HG02678 (cell line): Measurements from ENCODE around the gene CBFA2T3.

Experiments used
- ATAC-seq: cut with Tn5 transposase; IDR thresholded peaks from one replicate; pipeline ENCODE4 v1.9.1; 2021; ENCODE audit warnings: mild to moderate bottlenecking, moderate library complexity; ENCODE audit not compliant: unreplicated experiment

CBFA2T3 gene

DNA sequence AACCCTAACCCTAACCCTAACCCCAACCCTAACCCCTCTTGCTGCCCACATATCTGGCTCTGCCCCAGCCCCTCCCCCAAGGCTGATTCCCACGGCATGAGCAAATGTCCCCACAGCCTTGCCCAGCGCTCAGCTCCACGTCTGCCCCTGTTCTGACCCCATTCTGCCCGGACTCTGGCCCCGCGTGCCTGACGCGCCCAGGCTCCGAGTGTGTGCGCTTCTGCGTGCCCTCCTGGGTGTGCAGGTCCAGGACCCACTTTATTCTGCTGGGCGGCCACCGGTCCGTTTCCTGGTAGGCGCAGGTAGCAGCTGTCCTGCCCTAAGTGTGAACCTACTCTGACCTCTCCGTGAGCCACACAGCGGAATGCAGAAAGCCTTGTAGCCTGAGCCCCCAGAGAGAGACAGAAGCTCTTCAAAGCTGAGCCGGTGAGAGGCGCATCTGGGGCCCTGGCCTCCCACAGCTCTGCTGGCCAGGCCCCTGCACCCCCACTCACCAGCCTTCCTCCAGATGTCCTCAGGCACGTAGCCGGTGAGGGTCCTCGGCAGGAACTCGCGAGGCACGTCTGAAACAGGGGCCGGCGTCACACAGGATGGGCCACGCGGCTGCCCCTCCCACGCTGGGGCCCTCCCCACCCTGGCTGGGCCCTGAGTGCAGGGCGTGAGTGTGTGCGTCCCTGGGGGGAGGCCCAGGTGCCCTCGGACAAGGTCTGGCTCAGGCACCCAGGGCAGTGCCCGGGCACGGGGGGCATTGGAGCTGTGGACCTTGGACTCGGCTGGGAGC lies 96.6 kb downstream of the CBFA2T3 start:
- no peak for ATAC-seq

DNA sequence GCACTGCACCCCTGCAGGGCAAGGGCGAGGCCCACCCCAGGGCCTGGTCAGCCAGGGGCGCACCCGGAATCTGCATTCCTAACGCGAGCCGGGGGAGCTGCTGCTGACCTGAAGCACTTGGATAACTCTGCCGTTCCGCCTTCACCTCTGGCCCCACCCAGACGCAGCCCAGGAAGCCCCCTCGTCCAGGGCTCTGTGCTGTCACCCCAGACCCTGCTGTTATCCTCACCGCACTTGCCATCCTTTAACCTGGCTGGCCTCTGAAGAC lies 97.3 kb downstream of the CBFA2T3 start:
- ATAC-seq = no peak

DNA sequence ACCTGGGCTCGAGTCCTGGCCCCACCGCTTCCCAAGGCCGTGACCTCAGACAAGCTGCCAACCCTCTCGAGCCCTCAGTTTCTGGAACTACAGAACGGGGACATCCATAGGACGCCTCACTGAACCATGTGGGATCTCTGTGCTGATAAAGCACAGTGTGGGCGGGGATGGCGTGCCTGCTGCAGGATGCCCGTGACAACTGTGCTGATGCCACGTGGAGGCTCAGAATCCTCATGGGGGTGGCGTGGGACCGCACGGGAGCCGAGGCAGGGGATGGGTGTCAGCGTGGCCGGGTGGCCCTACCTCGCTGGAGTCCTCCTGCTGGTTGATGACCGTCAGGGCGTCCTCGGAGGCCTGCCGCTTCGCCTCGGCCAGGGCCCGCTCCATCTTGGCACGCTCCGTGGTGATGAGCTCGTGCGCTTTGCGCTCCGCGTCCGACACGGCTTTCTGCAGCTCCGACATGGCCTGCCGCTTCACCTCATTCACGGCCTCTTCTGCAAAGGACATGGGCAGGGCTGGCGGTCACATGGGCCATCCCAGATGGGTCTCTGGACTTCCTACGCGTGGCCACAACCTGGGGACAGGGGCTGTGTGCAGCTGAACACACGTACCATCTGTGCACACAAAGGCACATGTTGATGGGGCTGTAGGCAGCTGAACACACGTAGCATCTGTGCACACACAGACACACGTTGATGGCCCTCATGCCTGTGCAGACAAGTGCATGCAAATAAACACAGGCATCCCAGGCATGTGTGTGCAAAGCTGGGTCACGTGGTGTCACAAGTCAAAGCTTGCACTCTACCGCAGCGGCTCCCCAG lies 97.8 kb downstream of the CBFA2T3 start:
- ATAC-seq = no peak

- ATAC-seq = no peak
Observed at GRCh38 chr16:88878356-88878755, 98.7 kb downstream of the CBFA2T3 start.

DNA sequence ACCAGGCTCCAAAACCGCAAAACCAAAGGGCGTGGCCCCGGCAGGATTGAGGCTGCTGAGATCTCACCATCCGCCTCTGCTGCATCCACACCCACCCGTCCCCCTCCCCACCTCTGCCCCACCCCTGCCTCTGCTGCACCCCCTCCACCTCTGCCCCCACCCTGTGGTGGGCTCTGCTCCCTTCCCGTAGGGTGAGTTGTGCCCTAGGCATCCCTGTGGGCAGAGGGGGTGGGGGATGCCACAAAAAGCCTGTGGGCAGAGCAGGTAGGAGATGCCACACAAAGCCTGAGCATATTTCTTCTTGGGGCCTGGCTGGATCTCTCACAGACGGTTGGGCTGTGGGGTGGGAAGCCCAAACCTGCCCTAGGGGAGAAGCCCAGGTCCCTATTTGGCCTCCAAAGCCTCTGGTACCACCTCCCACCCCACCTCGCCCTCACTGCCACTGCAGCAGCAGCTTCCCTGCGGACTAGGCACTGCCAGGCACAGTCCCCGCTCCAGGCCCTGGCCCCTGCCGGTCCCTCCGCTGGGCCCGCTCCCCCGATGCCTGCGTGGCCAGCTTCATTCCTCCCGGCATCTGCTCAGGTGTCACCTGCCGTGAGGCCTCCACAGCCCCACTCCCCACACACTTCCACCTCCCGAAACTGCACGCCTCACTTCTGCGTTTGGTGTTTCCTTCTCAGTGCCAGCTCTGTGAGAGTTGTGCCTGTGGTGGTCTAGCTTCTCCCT lies 99.3 kb downstream of the CBFA2T3 start:
- ATAC-seq = no peak

GRCh38 chr16:88876942-88877526 lies 100.0 kb downstream of the CBFA2T3 start:
- ATAC-seq = no peak

GRCh38 chr16:88875703-88876234 lies 101.2 kb downstream of the CBFA2T3 start:
- ATAC-seq = no peak

- ATAC-seq = no peak
Observed at GRCh38 chr16:88874938-88875599, 101.9 kb downstream of the CBFA2T3 start.

DNA sequence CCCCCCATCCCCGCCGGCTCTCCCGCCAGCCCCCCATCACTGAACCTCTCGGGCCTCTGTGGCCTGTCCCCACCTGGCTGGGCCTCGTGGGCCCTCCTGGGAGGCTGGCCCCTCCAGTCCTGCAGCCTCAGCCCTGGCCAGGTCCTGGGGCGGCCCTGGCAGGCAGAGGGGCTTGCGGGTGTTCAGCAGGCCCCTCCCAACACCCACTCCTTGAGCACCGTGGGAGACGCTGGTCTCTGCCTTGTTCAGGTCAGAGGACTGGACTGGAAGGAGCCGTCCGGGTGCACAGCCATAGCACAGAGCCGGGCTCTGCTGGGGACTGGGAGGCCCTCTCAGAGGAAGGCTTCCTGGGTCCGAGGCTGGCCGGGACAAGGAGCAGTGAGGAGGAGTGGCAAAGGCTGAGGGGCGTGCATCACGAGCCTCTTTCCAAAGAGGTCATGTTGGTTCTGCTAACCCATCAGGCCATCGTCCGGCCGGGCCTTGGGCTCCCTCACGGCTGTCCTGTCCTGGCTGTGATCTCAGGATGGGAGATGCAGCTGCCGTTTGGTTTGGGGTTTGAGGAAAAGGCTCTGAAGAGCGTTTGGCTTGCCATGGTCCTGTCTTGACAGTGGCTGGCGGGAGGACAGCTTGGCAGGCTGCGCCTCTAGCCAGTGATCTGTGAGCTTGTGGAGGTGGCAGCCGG lies 104.2 kb downstream of the CBFA2T3 start:
- ATAC-seq = no peak

GRCh38 chr16:88871730-88872416 lies 105.1 kb downstream of the CBFA2T3 start:
- no peak for ATAC-seq

GRCh38 chr16:88871349-88871702 lies 105.7 kb downstream of the CBFA2T3 start:
- no peak for ATAC-seq

- no peak for ATAC-seq
Observed at GRCh38 chr16:88870608-88871348, 106.2 kb downstream of the CBFA2T3 start.

DNA sequence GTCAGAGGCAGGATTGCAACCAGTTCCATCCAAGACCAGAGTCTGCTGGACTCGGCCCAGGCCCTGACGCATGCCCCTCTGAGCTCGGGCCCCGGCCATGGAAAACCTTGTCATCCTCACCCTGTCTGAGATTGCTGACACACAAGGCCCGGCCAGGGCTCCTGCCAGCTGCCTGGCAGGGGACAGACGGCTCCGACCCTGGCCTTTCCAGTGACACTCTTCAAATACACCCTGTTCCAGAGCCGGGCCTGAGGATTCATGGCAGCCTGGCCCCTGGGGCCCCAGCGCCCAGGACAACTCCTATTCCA lies 107.4 kb downstream of the CBFA2T3 start:
- ATAC-seq = no peak

DNA sequence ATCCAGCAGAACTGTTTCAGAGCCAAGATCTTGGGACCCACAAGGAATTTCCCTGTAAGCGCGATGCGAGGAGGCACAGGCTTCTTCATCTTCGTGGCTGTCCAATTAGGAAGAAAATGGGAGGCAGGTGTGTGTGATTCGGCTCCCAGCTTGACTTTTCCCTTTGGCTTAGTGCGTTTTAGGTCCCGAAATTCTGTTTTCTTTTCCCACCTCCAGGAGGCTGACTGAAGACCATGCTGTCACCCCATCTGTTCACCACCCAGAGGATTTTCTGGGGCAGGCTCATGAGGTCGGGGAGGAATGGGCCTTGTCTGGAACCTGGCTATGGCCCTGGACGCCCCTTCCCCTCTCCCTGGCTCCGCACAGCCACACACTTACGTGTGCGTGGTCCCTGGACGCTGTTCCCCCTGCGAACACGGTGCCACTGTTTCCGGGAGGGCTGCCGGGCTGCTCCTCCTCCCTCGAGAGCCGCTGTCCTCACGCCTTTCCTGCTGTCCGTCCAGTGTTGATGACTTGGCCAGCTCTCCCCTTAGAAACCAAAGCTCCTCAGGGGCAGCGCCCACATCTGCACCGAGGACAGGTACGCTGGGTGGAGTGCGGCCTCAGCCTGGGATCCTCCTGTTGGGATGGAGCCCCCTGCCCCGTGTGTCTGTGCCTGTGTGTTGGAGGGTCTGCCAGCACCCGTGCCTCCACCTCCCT lies 107.9 kb downstream of the CBFA2T3 start:
- ATAC-seq = no peak

GRCh38 chr16:88867581-88868246 lies 109.3 kb downstream of the CBFA2T3 start:
- no peak for ATAC-seq

DNA sequence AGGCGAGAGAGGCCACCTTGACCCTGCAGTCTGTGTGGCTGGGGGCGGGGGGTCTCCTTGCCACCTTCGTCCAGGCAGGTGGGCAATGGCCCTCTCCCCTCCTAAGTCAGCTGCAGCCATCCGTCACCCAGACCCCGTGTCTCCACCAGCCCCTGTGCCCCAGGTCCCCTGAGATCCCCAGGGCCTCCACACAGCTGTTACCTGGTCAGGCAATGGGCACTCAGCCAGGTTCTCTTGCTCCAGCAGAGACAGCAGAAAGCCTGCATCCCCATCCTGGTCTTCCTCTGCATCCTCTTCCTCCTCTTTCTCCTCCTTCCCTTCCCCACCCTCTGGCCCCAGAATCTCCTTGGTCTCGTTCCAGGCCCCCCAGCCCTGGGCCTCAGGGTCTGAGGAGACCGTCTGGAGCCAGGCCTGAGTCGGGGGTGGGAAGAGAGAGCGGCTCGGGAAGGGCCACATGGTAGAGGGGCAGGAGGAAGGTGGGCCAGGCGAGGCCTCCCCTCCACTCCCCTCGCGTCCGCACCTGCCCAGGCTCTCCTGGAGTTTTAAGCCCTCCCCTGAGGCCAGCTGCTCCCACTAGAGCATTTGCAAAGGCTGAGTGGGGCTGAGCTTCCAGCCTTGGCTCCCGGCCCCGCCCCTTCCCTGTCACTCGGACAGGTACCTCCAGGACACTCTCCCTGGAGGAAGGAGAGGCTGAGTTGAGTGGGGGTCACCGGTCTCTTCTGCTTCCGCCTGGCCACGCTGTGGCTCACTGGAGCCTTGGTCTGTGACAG lies 110.7 kb downstream of the CBFA2T3 start, which contains the start of gene PABPN1L:
Gene PABPN1L (minus strand): TSS at position 510 of the 770 bp plus-strand sequence. CDS start 54 bp downstream, at position 456.
- ATAC-seq = no peak

- ATAC-seq = no peak
Observed at GRCh38 chr16:88865742-88866141, 111.3 kb downstream of the CBFA2T3 start.
